WERI-Rb-1 (cell line): ENCODE data around the gene ACTL8.

Source experiments
- DNase-seq: peaks from one replicate; pipeline ENCODE4 v3.0.0-alpha.2; 2020
- H3K27ac ChIP-seq: fragments of 250-450 bp; sonication (Bioruptor Pico); 2 replicates; pipeline ENCODE4 v1.5.1; 2020; ENCODE audit warnings: mild to moderate bottlenecking, moderate library complexity
- H3K27me3 ChIP-seq: fragments of 250-450 bp; sonication (Bioruptor Pico); 2 replicates; pipeline ENCODE4 v1.5.1; 2021; ENCODE audit warnings: mild to moderate bottlenecking, low read depth, moderate library complexity; ENCODE audit not compliant: insufficient read depth, severe bottlenecking
- H3K36me3 ChIP-seq: fragments of 250-450 bp; sonication (Bioruptor Pico); 2 replicates; pipeline ENCODE4 v1.5.1; 2020; ENCODE audit warnings: mild to moderate bottlenecking, moderate library complexity
- H3K4me3 ChIP-seq: 2 replicates; pipeline ENCODE4 v1.5.1; 2011; ENCODE audit warnings: low read depth, mild to moderate bottlenecking, control low read depth, low read length
- H3K9me3 ChIP-seq: fragments of 250-450 bp; sonication (Bioruptor Pico); 2 replicates; pipeline ENCODE4 v1.5.1; 2021; ENCODE audit warnings: mild to moderate bottlenecking, moderate library complexity; ENCODE audit not compliant: severe bottlenecking
- TF ChIP-seq, protein P1 (sequence below): IDR thresholded peaks from 2 replicates; pipeline ENCODE4 v1.5.1; 2011; ENCODE audit warnings: low read depth, mild to moderate bottlenecking, control low read depth, inconsistent platforms, low read length

ACTL8 gene

DNA sequence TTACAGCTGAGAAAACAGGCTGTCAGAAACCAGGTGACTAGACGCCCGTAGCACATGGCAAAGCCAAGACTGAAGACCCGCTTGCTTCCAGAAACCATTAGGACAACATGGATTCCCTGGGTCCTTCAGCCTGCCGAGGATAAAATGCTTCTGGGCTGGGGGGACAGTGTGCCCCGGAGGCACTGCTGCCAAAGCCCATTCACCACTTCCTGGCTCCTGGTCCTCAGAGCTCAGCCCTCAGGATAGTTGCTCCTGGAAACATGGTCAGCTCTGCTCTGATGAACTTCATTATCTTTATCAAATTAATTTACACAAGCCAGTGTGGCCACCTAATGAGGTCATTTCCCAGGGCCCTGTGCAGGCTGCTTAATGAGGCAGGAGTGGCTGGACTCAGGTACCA lies 41.1 kb upstream of the ACTL8 start:
- no peak overlapping the region for H3K4me3 ChIP-seq
- TF ChIP-seq, protein P1, sequence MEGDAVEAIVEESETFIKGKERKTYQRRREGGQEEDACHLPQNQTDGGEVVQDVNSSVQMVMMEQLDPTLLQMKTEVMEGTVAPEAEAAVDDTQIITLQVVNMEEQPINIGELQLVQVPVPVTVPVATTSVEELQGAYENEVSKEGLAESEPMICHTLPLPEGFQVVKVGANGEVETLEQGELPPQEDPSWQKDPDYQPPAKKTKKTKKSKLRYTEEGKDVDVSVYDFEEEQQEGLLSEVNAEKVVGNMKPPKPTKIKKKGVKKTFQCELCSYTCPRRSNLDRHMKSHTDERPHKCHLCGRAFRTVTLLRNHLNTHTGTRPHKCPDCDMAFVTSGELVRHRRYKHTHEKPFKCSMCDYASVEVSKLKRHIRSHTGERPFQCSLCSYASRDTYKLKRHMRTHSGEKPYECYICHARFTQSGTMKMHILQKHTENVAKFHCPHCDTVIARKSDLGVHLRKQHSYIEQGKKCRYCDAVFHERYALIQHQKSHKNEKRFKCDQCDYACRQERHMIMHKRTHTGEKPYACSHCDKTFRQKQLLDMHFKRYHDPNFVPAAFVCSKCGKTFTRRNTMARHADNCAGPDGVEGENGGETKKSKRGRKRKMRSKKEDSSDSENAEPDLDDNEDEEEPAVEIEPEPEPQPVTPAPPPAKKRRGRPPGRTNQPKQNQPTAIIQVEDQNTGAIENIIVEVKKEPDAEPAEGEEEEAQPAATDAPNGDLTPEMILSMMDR = no peak
- H3K27ac ChIP-seq = no peak overlapping the region
- no peaks in the 10 kb centered on the region for H3K9me3 ChIP-seq
- H3K27me3 ChIP-seq = no peaks in the 10 kb centered on the region
- no peaks in the 10 kb centered on the region for H3K36me3 ChIP-seq
- no peak for DNase-seq

DNA sequence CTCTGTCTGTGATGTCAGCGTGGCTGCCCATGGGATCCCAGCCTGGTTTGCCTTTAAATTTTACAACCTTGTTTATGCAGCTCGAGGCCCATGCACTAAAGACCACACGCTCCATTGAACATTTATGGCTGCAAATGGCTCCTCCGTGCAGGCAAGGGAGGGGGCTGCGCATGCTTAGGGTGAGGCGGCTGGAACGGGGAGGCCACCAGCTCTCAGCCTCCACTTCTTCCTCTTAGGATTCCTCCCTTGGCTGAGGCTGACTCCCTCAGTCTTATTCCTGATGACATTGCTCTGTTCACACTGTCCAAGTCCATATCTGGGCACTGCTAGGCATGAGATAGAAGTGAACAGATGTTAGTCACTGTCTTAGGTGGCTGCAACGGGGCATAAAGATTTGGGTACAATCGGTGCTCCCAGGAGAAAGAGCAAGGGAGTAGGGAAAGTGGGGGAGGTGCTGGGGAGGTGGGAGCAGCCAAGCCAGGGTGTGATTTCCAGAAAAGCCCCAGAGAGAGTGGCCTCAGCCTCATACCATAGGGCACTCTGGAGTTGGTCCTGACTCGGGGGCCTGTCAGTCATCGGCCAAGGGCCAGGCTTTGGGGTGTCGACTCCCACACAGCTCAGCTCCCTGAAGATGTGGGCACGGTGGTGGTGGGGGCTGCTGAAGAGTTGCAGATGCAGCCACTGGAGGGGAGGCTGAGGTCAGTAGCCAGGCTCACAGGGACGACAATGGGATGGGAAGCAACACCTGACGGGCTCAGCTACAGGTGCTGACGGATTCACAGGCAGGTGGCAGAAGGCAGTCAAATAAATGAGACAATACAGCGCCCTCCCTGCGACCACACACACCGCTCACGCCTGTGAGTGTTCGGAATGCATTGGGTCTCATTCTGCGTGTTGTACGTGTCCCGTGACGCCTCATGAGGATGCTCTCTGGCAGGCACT lies 37.3 kb upstream of the ACTL8 start:
- Histone ChIP-seq H3K27me3 (no peaks in the 10 kb centered on the region), H3K27ac (no peak overlapping the region), H3K9me3 (no peaks in the 10 kb centered on the region), H3K4me3 (no peak overlapping the region), H3K36me3 (no peaks in the 10 kb centered on the region)
- TF ChIP-seq, protein P1 = no peak
- DNase-seq = no peak

DNA sequence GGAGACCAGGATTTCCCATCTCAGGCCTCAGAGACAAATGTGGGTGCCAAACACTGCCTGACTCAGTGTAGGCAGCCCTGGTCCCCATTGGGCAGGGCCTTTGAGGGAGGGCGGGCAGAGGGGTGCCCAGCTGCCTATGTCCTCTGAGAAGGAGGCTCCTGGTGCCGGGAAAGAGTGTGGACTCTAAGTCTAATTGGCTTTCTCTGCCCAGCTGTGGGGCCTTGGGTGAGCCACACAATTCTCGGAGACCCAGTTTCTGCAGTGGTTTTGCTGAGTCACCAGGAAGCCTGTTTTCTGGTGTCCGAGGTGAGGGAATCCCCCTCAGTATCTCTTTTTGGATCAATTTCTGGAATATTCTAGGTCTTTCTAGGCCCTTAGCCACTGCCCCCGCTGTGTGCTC lies 35.3 kb upstream of the ACTL8 start:
- Histone ChIP-seq H3K27ac (no peak overlapping the region), H3K27me3 (no peaks in the 10 kb centered on the region), H3K9me3 (no peaks in the 10 kb centered on the region), H3K4me3 (no peak overlapping the region), H3K36me3 (no peaks in the 10 kb centered on the region)
- TF ChIP-seq, protein P1 = no peak
- DNase-seq = no peak

DNA sequence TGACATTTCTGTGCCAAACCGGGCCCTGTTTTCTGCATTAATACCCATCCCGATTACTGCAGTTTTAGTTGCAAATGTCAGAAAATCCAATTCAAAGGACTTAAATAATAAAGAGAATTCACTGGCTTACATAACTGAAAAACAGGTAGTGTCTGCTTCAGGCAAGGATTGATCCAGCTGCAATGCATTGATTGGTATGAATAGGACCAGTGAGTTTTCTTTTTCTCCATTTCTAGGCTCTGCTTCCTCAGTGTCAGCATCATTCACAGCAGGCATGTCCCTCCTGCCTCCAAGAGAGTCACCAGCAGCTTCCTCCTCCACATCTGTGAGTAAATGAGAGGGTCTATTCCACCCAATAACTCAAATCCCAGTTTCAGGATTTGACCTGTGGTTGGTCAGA lies 33.7 kb upstream of the ACTL8 start:
- TF ChIP-seq, protein P1 = no peak
- no peak for DNase-seq
- Histone ChIP-seq H3K4me3 (no peak overlapping the region), H3K27me3 (no peaks in the 10 kb centered on the region), H3K27ac (no peak overlapping the region), H3K36me3 (no peaks in the 10 kb centered on the region), H3K9me3 (no peaks in the 10 kb centered on the region)

DNA sequence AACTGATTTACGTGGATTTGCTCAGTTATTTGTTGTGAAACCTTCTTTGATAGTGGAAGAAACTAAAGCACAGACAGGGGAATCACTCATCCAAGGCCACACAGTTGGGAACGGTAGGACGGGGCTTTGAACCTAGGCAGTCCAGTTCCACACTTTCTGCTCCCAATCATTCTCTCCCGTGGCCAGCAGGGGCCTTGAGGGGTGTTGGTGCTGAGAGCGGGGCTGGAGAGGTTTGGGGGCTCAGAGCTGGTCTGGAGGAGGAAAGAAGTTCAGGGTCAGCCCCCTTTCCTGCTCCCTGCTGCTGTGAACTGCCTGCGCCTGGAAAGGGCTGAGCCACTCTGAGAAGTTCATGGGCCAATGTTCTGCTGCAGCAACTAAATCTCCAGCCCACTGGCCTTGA lies 31.4 kb upstream of the ACTL8 start:
- no peaks in the 10 kb centered on the region for H3K9me3 ChIP-seq
- no peak overlapping the region for H3K4me3 ChIP-seq
- DNase-seq = no peak
- no peaks in the 10 kb centered on the region for H3K36me3 ChIP-seq
- H3K27me3 ChIP-seq = no peaks in the 10 kb centered on the region
- H3K27ac ChIP-seq = no peak overlapping the region
- TF ChIP-seq, protein P1 = peak; percentile 27; the same call in 1 of the 2 replicates
